Measurements from ENCODE around the gene STK40. TPM values are rescaled to one million over a fixed set of nuclear protein-coding genes. Genes with fewer than 3 reads are reported as not detected.

Gene STK40
- polyA plus RNA-seq, 4 donors, result 12.7 to 41.0 (median 25.3) TPM

- DNase-seq (no peak), FAIRE-seq (no peak)
- Histone ChIP-seq H3K36me3 (ENCODE audit: control insufficient read depth in 3 of 3, insufficient read depth in 2 of 3, low read depth in 1 of 3, low read length in 3 of 3) (peaks cover 0 to 36% (median 0%) of the 10 kb centered on the region in 3 donors), H3K27me3 (ENCODE audit: control insufficient read depth in 3 of 3, insufficient read depth in 3 of 3, low read length in 3 of 3) (peaks cover 0 to 26% (median 0%) of the 10 kb centered on the region in 3 donors), H3K9me3 (ENCODE audit: control insufficient read depth in 2 of 2, insufficient read depth in 1 of 2, low read depth in 1 of 2, low read length in 1 of 2) (no peaks in the 10 kb centered on the region), H3K4me1 (ENCODE audit: control insufficient read depth in 3 of 3, insufficient read depth in 2 of 3, low read depth in 1 of 3, low read length in 2 of 3) (peaks cover 3 to 38% (median 3%) of the 10 kb centered on the region in 3 donors), H3K4me3 (ENCODE audit: low read depth in 1 of 3, low read length in 3 of 3) (peak overlapping the region in 2 of 3 donors; percentile 7 to 48), H3K27ac (ENCODE audit: low read depth in 1 of 3, low read length in 2 of 3) (peak overlapping the region in 2 of 3 donors; percentile 56 to 66)
- WGBS, 3 donors, result 8 to 14% (median 14%) methylated on average over 19 to 23 of the region's 23 CpGs
Measured at GRCh38 chr1:36320767-36321118, 65.0 kb downstream of the STK40 start.

- WGBS, 3 donors, result 26 to 35% (median 26%) methylated on average over 16 of the region's 16 CpGs
- FAIRE-seq, result no peak
Measured at GRCh38 chr1:36320291-36320761, 65.4 kb downstream of the STK40 start.

GRCh38 chr1:36309397-36309796 lies 76.3 kb downstream of the STK40 start:
- FAIRE-seq (no peak), DNase-seq (no peak)
- peaks cover 2 to 27% (median 8%) of the 10 kb centered on the region in 3 donors for H3K4me1 ChIP-seq (ENCODE audit: control insufficient read depth in 3 of 3, insufficient read depth in 2 of 3, low read depth in 1 of 3, low read length in 2 of 3)
- H3K4me3 ChIP-seq (ENCODE audit: low read depth in 1 of 3, low read length in 3 of 3), result no peak overlapping the region
- H3K27ac ChIP-seq (ENCODE audit: low read depth in 1 of 3, low read length in 2 of 3), result no peak overlapping the region
- H3K9me3 ChIP-seq (ENCODE audit: control insufficient read depth in 2 of 2, insufficient read depth in 1 of 2, low read depth in 1 of 2, low read length in 1 of 2), result no peaks in the 10 kb centered on the region
- no peaks in the 10 kb centered on the region for H3K27me3 ChIP-seq (ENCODE audit: control insufficient read depth in 3 of 3, insufficient read depth in 3 of 3, low read length in 3 of 3)
- H3K36me3 ChIP-seq (ENCODE audit: control insufficient read depth in 3 of 3, insufficient read depth in 2 of 3, low read depth in 1 of 3, low read length in 3 of 3), result peaks cover 0 to 46% (median 0%) of the 10 kb centered on the region in 3 donors
- WGBS, 3 donors, result 98 to 99% (median 99%) methylated on average over 7 of the region's 7 CpGs

More at GRCh38 chr1:36320291-36320761, 65.4 kb downstream of the STK40 start:
- peaks cover 3 to 38% (median 3%) of the 10 kb centered on the region in 3 donors for H3K4me1 ChIP-seq (ENCODE audit: control insufficient read depth in 3 of 3, insufficient read depth in 2 of 3, low read depth in 1 of 3, low read length in 2 of 3)
- no peaks in the 10 kb centered on the region for H3K9me3 ChIP-seq (ENCODE audit: control insufficient read depth in 2 of 2, insufficient read depth in 1 of 2, low read depth in 1 of 2, low read length in 1 of 2)
- H3K27ac ChIP-seq (ENCODE audit: low read depth in 1 of 3, low read length in 2 of 3), result peak overlapping the region in 2 of 3 donors; percentile 56 to 66
- peak overlapping the region in 2 of 3 donors; percentile 7 to 48 for H3K4me3 ChIP-seq (ENCODE audit: low read depth in 1 of 3, low read length in 3 of 3)
- H3K27me3 ChIP-seq (ENCODE audit: control insufficient read depth in 3 of 3, insufficient read depth in 3 of 3, low read length in 3 of 3), result peaks cover 0 to 26% (median 0%) of the 10 kb centered on the region in 3 donors
- no peak for DNase-seq
- peaks cover 0 to 36% (median 0%) of the 10 kb centered on the region in 3 donors for H3K36me3 ChIP-seq (ENCODE audit: control insufficient read depth in 3 of 3, insufficient read depth in 2 of 3, low read depth in 1 of 3, low read length in 3 of 3)

GRCh38 chr1:36307601-36308330 lies 78.0 kb downstream of the STK40 start:
- Histone ChIP-seq H3K9me3 (ENCODE audit: control insufficient read depth in 2 of 2, insufficient read depth in 1 of 2, low read depth in 1 of 2, low read length in 1 of 2) (no peaks in the 10 kb centered on the region), H3K36me3 (ENCODE audit: control insufficient read depth in 3 of 3, insufficient read depth in 2 of 3, low read depth in 1 of 3, low read length in 3 of 3) (peaks cover 2 to 58% (median 4%) of the 10 kb centered on the region in 3 donors), H3K4me1 (ENCODE audit: control insufficient read depth in 3 of 3, insufficient read depth in 2 of 3, low read depth in 1 of 3, low read length in 2 of 3) (peaks cover 2 to 39% (median 8%) of the 10 kb centered on the region in 3 donors), H3K4me3 (ENCODE audit: low read depth in 1 of 3, low read length in 3 of 3) (peak overlapping the region in 2 of 3 donors; percentile 73 to 97), H3K27ac (ENCODE audit: low read depth in 1 of 3, low read length in 2 of 3) (no peak overlapping the region), H3K27me3 (ENCODE audit: control insufficient read depth in 3 of 3, insufficient read depth in 3 of 3, low read length in 3 of 3) (no peaks in the 10 kb centered on the region)
- FAIRE-seq, result no peak
- 80 to 90% (median 80%) methylated on average over 10 of the region's 10 CpGs for WGBS, 3 donors
- DNase-seq, result no peak

- Histone ChIP-seq H3K4me3 (ENCODE audit: low read depth in 1 of 3, low read length in 3 of 3) (peak overlapping the region; percentile 68 to 97 (median 73)), H3K9me3 (ENCODE audit: control insufficient read depth in 2 of 2, insufficient read depth in 1 of 2, low read depth in 1 of 2, low read length in 1 of 2) (no peaks in the 10 kb centered on the region), H3K27ac (ENCODE audit: low read depth in 1 of 3, low read length in 2 of 3) (peak overlapping the region; percentile 88 to 100 (median 98)), H3K27me3 (ENCODE audit: control insufficient read depth in 3 of 3, insufficient read depth in 3 of 3, low read length in 3 of 3) (no peaks in the 10 kb centered on the region), H3K4me1 (ENCODE audit: control insufficient read depth in 3 of 3, insufficient read depth in 2 of 3, low read depth in 1 of 3, low read length in 2 of 3) (peaks cover 2 to 44% (median 8%) of the 10 kb centered on the region in 3 donors), H3K36me3 (ENCODE audit: control insufficient read depth in 3 of 3, insufficient read depth in 2 of 3, low read depth in 1 of 3, low read length in 3 of 3) (peaks cover 3 to 64% (median 5%) of the 10 kb centered on the region in 3 donors)
- DNase-seq, result peak; percentile 96 to 99
- no peak for FAIRE-seq
- WGBS, 3 donors, result 0 to 1% (median 1%) methylated on average over 45 to 46 of the region's 46 CpGs
Measured at GRCh38 chr1:36306902-36307456, 78.7 kb downstream of the STK40 start.

- H3K9me3 ChIP-seq (ENCODE audit: control insufficient read depth in 2 of 2, insufficient read depth in 1 of 2, low read depth in 1 of 2, low read length in 1 of 2), result no peaks in the 10 kb centered on the region
- H3K36me3 ChIP-seq (ENCODE audit: control insufficient read depth in 3 of 3, insufficient read depth in 2 of 3, low read depth in 1 of 3, low read length in 3 of 3), result peaks cover 8 to 67% (median 10%) of the 10 kb centered on the region in 3 donors
- FAIRE-seq, result no peak
- 0 to 2% (median 1%) methylated on average over 54 to 65 of the region's 65 CpGs for WGBS, 3 donors
- H3K27ac ChIP-seq (ENCODE audit: low read depth in 1 of 3, low read length in 2 of 3), result peak within 1 kb of the TSS; percentile 88 to 100 (median 98)
- peak within 1 kb of the TSS; percentile 68 to 97 (median 73) for H3K4me3 ChIP-seq (ENCODE audit: low read depth in 1 of 3, low read length in 3 of 3)
- peaks cover 2 to 51% (median 8%) of the 10 kb centered on the region in 3 donors for H3K4me1 ChIP-seq (ENCODE audit: control insufficient read depth in 3 of 3, insufficient read depth in 2 of 3, low read depth in 1 of 3, low read length in 2 of 3)
- DNase-seq, result peak; percentile 81 to 91
- H3K27me3 ChIP-seq (ENCODE audit: control insufficient read depth in 3 of 3, insufficient read depth in 3 of 3, low read length in 3 of 3), result no peaks in the 10 kb centered on the region
Measured at GRCh38 chr1:36306210-36306901, 79.4 kb downstream of the STK40 start, which contains the start of gene SH3D21. SH3D21 (plus strand) TSS chr1:36306368; CDS start chr1:36306421, 53 bp downstream.

- no peak for FAIRE-seq
- 62 to 80% (median 66%) methylated on average over 6 to 7 of the region's 7 CpGs for WGBS, 3 donors
- peak overlapping the region; percentile 88 to 100 (median 98) for H3K27ac ChIP-seq (ENCODE audit: low read depth in 1 of 3, low read length in 2 of 3)
Measured at GRCh38 chr1:36305915-36306209, 79.9 kb downstream of the STK40 start.

More at GRCh38 chr1:36305915-36306209, 79.9 kb downstream of the STK40 start:
- Histone ChIP-seq H3K4me1 (ENCODE audit: control insufficient read depth in 3 of 3, insufficient read depth in 2 of 3, low read depth in 1 of 3, low read length in 2 of 3) (peaks cover 2 to 56% (median 8%) of the 10 kb centered on the region in 3 donors), H3K36me3 (ENCODE audit: control insufficient read depth in 3 of 3, insufficient read depth in 2 of 3, low read depth in 1 of 3, low read length in 3 of 3) (peaks cover 8 to 69% (median 12%) of the 10 kb centered on the region in 3 donors), H3K4me3 (ENCODE audit: low read depth in 1 of 3, low read length in 3 of 3) (peak overlapping the region in 2 of 3 donors; percentile 73 to 97), H3K27me3 (ENCODE audit: control insufficient read depth in 3 of 3, insufficient read depth in 3 of 3, low read length in 3 of 3) (no peaks in the 10 kb centered on the region), H3K9me3 (ENCODE audit: control insufficient read depth in 2 of 2, insufficient read depth in 1 of 2, low read depth in 1 of 2, low read length in 1 of 2) (no peaks in the 10 kb centered on the region)
- no peak for DNase-seq
